DMS79 (cell line): Measurements from ENCODE around the gene TPBGL.

ENCODE experiments used
- DNase-seq: peaks from one replicate; lab custom pipeline; 2025; lab: John Stamatoyannopoulos, UW

TPBGL gene

GRCh38 chr11:75212411-75212810 is 28.2 kb upstream of the TPBGL start:
- DNase-seq, result no peak

GRCh38 chr11:75214411-75214821 is 26.2 kb upstream of the TPBGL start:
- peak; percentile 33 for DNase-seq

GRCh38 chr11:75214843-75215242 is 25.7 kb upstream of the TPBGL start:
- no peak for DNase-seq

- DNase-seq, result no peak
These were observed 20.7 kb upstream of the TPBGL start for GRCh38 chr11:75219869-75220268.

GRCh38 chr11:75223954-75224643 is 16.5 kb upstream of the TPBGL start:
- DNase-seq, result no peak

GRCh38 chr11:75225794-75226193 is 14.8 kb upstream of the TPBGL start:
- DNase-seq, result no peak

- DNase-seq, result no peak
These were observed 11.1 kb upstream of the TPBGL start for GRCh38 chr11:75229466-75229865.

GRCh38 chr11:75230621-75231020 is 10.0 kb upstream of the TPBGL start:
- no peak for DNase-seq

GRCh38 chr11:75233754-75234172 is 6.8 kb upstream of the TPBGL start:
- DNase-seq, result no peak

- no peak for DNase-seq
These were observed 4.5 kb upstream of the TPBGL start for GRCh38 chr11:75236062-75236461.

- peak; percentile 87 for DNase-seq
These were observed 3.5 kb upstream of the TPBGL start for GRCh38 chr11:75237050-75237449.

- DNase-seq, result no peak
These were observed 1.8 kb upstream of the TPBGL start for GRCh38 chr11:75238595-75239440.

- DNase-seq, result no peak
These were observed 863 bp upstream of the TPBGL start for GRCh38 chr11:75239531-75240290.

GRCh38 chr11:75241036-75241905 is 697 bp downstream of the TPBGL start:
- peak; percentile 66 for DNase-seq

GRCh38 chr11:75241906-75242644 is 1.5 kb downstream of the TPBGL start:
- no peak for DNase-seq

- no peak for DNase-seq
These were observed 2.4 kb downstream of the TPBGL start for GRCh38 chr11:75242722-75243600.

- DNase-seq, result no peak
These were observed 3.7 kb downstream of the TPBGL start for GRCh38 chr11:75244052-75244814.

- no peak for DNase-seq
These were observed 4.9 kb downstream of the TPBGL start for GRCh38 chr11:75245356-75246005.
